PC-9 (cell line): Measurements from ENCODE around the gene RHBDL1. TPM values are rescaled to one million over a fixed set of nuclear protein-coding genes. Genes with fewer than 3 reads are reported as not detected.

ENCODE experiments used
- BruUV-seq: library from RNA; stranded (reverse); fragments of 400-500 nt; replicated peaks from 2 replicates; lab custom pipeline; 2021; lab: Mats Ljungman, UMichigan
- CTCF ChIA-PET: fragments of 300-600 bp; sonication (Branson Sonifier 250); formaldehyde crosslinking; loops from one replicate; lab custom pipeline; 2022; ENCODE audit warnings: antibody characterized with exemption; lab: Charles Lee
- POLR2A ChIA-PET: fragments of 300-600 bp; sonication (Branson Sonifier 250); formaldehyde crosslinking; loops from one replicate; lab custom pipeline; 2022; ENCODE audit warnings: antibody characterized with exemption; ENCODE audit not compliant: unreplicated experiment; lab: Charles Lee
- DNase-seq, 2 experiments: peaks; one replicate each; pipeline versions ENCODE4 v3.0.0 to v3.0.0-alpha.2; 2015 to 2022; ENCODE audit warnings: mixed read lengths in 1 of 2
- H2AFZ ChIP-seq: fragments of 200-600 bp; sonication (generic); 2 replicates; pipeline ENCODE4 v1.8.1; 2017; ENCODE audit warnings: antibody characterized with exemption
- H3F3A ChIP-seq: fragments of 200-600 bp; sonication (generic); 2 replicates; pipeline ENCODE4 v1.8.1; 2017; ENCODE audit warnings: antibody characterized with exemption, mild to moderate bottlenecking, low read depth; ENCODE audit not compliant: insufficient read depth
- H3K27ac ChIP-seq: fragments of 200-600 bp; sonication (generic); 2 replicates; pipeline ENCODE4 v1.6.1; 2016; ENCODE audit warnings: mixed run types
- H3K27me3 ChIP-seq: fragments of 200-600 bp; sonication (generic); 2 replicates; pipeline ENCODE4 v1.6.1; 2016; ENCODE audit warnings: low read depth, mixed run types; ENCODE audit not compliant: insufficient read depth
- H3K36me3 ChIP-seq: fragments of 200-600 bp; sonication (generic); 2 replicates; pipeline ENCODE4 v1.6.1; 2016; ENCODE audit warnings: low read depth, mixed run types
- H3K4me1 ChIP-seq: fragments of 200-600 bp; sonication (generic); replicated peaks from 2 replicates; pipeline ENCODE4 v1.6.1; 2016; ENCODE audit warnings: mixed run types; ENCODE audit not compliant: insufficient read depth
- H3K4me2 ChIP-seq: fragments of 200-600 bp; sonication (generic); 2 replicates; pipeline ENCODE4 v1.6.1; 2017; ENCODE audit warnings: mixed run types
- H3K4me3 ChIP-seq: fragments of 200-600 bp; sonication (generic); 2 replicates; pipeline ENCODE4 v1.6.1; 2016; ENCODE audit warnings: mixed run types
- H3K79me2 ChIP-seq: fragments of 200-600 bp; sonication (generic); 2 replicates; pipeline ENCODE4 v1.6.1; 2017; ENCODE audit warnings: low read depth, mixed run types
- H3K9me2 ChIP-seq: fragments of 200-600 bp; sonication (generic); 2 replicates; pipeline ENCODE4 v1.8.1; 2017; ENCODE audit warnings: mild to moderate bottlenecking; ENCODE audit not compliant: insufficient read depth
- H3K9me3 ChIP-seq: fragments of 200-600 bp; sonication (generic); 2 replicates; pipeline ENCODE4 v1.8.1; 2016; ENCODE audit warnings: low read depth; ENCODE audit not compliant: insufficient read depth
- H4K20me1 ChIP-seq: fragments of 200-600 bp; sonication (generic); 2 replicates; pipeline ENCODE4 v1.8.1; 2017; ENCODE audit not compliant: insufficient read depth
- EZH2 ChIP-seq: fragments of 200-600 bp; sonication (generic); IDR thresholded peaks from 2 replicates; pipeline ENCODE4 v1.8.0; 2017; ENCODE audit warnings: antibody characterized with exemption, low read depth
- intact Hi-C: fragments of 100-400 bp; cut with micrococcal nuclease; formaldehyde crosslinking; loops from one replicate; pipeline ENCODE4 v1.10.0; 2022; ENCODE audit not compliant: unreplicated experiment
- total RNA-seq: library from RNA; stranded (reverse); gene quantifications from 2 replicates; pipeline ENCODE4 v1.2.3, GENCODE V29; 2021
- TF ChIP-seq, protein P1 (sequence below): fragments of 200-600 bp; sonication (generic); conservative IDR thresholded peaks from 2 replicates; pipeline ENCODE4 v1.6.1; 2017; ENCODE audit warnings: mixed run types, antibody characterized with exemption, mild to moderate bottlenecking, moderate library complexity

Gene RHBDL1
- total RNA-seq, 1 experiment from 2014 or later, result 18.1 TPM

DNA sequence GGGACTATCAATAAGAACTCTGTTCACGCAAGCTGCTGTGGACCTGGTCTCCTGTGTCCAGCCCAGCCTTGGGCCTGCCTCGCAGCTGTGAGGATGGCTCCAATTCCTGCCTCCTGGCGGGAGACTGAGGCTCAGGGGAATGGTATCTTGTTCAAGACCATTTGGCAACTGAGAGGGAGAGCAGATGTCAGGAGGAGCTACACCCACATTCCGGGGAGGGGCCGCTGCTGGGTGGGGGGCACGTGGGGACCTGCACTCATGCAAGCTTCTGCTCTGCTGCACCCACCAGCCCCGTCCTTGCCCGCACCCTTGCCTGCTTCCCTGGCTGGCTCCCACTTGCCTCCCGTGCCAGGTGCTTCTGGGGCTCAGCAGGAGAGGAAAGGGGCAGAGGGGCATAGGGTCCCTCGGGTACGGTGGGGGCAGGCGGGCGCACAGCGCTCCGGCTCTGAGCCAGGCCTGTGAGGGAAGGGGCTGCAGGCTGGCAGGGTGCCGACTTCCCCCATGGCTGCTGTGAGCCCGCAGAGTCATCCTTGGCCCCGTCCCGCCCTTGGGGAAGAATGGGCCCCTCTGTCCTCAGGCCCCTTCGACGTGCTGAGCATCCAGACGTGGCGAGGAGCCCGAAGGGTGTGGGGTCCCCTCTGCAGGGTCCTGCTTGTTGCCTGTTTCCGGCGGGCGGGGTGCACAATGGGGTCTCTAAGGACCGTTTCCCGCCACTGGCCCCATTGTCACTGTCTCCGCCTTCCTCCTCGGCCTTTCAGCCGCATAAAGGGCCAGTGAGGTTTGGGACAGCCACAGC, 42.2 kb downstream of the RHBDL1 start:
- Histone ChIP-seq H3K4me1 (peaks cover 45% of the 10 kb centered on the region), H2AFZ (no peak overlapping the region), H3F3A (peaks cover 48% of the 10 kb centered on the region; the same call in 1 of the 2 replicates), H3K4me2 (no peak overlapping the region), H3K79me2 (peaks cover 8% of the 10 kb centered on the region), H3K9me3 (no peaks in the 10 kb centered on the region), H3K9me2 (no peaks in the 10 kb centered on the region), H3K27ac (no peak overlapping the region), H3K36me3 (no peaks in the 10 kb centered on the region), H4K20me1 (peaks cover 12% of the 10 kb centered on the region; the same call in 1 of the 2 replicates), H3K4me3 (no peak overlapping the region), H3K27me3 (no peaks in the 10 kb centered on the region)
- no TSS peak for BruUV-seq
- POLR2A ChIA-PET, result no interaction called here
- no peak for TF ChIP-seq EZH2
- TF ChIP-seq, protein P1, sequence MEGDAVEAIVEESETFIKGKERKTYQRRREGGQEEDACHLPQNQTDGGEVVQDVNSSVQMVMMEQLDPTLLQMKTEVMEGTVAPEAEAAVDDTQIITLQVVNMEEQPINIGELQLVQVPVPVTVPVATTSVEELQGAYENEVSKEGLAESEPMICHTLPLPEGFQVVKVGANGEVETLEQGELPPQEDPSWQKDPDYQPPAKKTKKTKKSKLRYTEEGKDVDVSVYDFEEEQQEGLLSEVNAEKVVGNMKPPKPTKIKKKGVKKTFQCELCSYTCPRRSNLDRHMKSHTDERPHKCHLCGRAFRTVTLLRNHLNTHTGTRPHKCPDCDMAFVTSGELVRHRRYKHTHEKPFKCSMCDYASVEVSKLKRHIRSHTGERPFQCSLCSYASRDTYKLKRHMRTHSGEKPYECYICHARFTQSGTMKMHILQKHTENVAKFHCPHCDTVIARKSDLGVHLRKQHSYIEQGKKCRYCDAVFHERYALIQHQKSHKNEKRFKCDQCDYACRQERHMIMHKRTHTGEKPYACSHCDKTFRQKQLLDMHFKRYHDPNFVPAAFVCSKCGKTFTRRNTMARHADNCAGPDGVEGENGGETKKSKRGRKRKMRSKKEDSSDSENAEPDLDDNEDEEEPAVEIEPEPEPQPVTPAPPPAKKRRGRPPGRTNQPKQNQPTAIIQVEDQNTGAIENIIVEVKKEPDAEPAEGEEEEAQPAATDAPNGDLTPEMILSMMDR, result no peak
- DNase-seq, result no peak
- CTCF ChIA-PET, result interaction anchor here (0.7 kb wide), 1 partner anchor 625 kb away, joined by 4 read pairs; no protein-coding TSS in a partner anchor
- intact Hi-C loops, result no loop called here

DNA sequence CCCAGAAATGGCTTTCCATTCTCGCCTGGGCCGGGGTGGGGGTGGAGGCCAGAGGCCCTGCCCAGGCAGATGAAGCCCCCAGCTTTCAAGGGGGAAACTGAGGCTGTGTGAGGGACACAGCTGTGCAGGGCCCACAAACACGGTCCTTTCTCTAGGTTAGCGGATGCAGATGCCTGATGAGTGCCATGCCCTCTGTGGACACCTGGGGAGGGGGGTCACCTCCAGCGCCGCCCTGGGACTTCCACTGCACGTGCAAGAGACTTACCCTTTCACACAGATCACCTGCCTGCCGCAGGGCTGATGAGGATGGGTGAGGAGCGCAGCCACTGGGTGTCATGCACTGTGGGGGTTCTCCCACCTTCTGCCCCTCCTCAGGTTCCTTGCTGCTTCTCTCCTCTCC, 42.9 kb downstream of the RHBDL1 start:
- Histone ChIP-seq H3K4me1 (peaks cover 45% of the 10 kb centered on the region), H2AFZ (no peak overlapping the region), H3K36me3 (no peaks in the 10 kb centered on the region), H3K9me3 (no peaks in the 10 kb centered on the region), H4K20me1 (peaks cover 12% of the 10 kb centered on the region; the same call in 1 of the 2 replicates), H3K9me2 (no peaks in the 10 kb centered on the region), H3F3A (peaks cover 42% of the 10 kb centered on the region; the same call in 1 of the 2 replicates), H3K4me2 (0 out of 2 replicates have a peak overlapping the region, but pooled peaks have one; percentile 94), H3K27ac (no peak overlapping the region), H3K4me3 (no peak overlapping the region), H3K79me2 (peaks cover 8% of the 10 kb centered on the region), H3K27me3 (no peaks in the 10 kb centered on the region)
- TF ChIP-seq, protein P1, result no peak
- TF ChIP-seq EZH2, result no peak
- intact Hi-C loops, result no loop called here
- BruUV-seq, result no TSS peak
- ChIA-PET CTCF (no interaction called here), POLR2A (no interaction called here)
- no peak for DNase-seq

DNA sequence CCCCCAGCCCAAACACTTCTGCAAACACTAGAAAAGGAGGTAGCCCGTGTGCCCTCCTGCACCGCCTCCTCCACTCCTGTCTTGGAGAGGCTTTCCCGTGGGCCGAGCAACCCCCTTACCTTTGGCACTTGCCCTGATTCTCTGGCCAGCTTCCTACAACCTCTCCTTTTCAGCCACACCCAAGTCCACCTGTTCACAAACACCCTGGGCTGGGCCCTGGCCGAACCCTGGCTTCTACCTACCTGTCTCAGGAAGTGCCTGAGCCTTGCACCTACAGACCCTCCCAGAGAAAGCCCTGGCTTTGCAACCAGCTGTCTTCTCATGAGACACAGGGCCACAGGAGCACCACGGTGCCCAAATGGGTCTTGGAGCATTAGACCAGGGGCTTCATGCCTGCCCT, 43.5 kb downstream of the RHBDL1 start:
- CTCF ChIA-PET, result interaction anchor here (1.1 kb wide), 1 partner anchor 97 kb away, joined by 3 read pairs; no protein-coding TSS in a partner anchor
- H2AFZ ChIP-seq, result no peak overlapping the region
- peaks cover 38% of the 10 kb centered on the region; the same call in 1 of the 2 replicates for H3F3A ChIP-seq
- H3K9me2 ChIP-seq, result no peaks in the 10 kb centered on the region
- H3K27me3 ChIP-seq, result no peaks in the 10 kb centered on the region
- POLR2A ChIA-PET, result no interaction called here
- no peaks in the 10 kb centered on the region for H3K9me3 ChIP-seq
- peaks cover 8% of the 10 kb centered on the region for H3K79me2 ChIP-seq
- H3K4me2 ChIP-seq, result peak overlapping the region; percentile 94; the same call in 1 of the 2 replicates
- H3K4me1 ChIP-seq, result peaks cover 43% of the 10 kb centered on the region
- no peak overlapping the region for H3K27ac ChIP-seq
- H3K4me3 ChIP-seq, result no peak overlapping the region
- no peaks in the 10 kb centered on the region for H3K36me3 ChIP-seq
- peaks cover 12% of the 10 kb centered on the region; the same call in 1 of the 2 replicates for H4K20me1 ChIP-seq
- intact Hi-C loops, result no loop called here
- TF ChIP-seq, protein P1, result no peak
- TF ChIP-seq EZH2, result no peak
- no peak for DNase-seq
- BruUV-seq, result no TSS peak
